ENCODE data around the gene OSBP2. TPM values are rescaled to one million over a fixed set of nuclear protein-coding genes. Genes with fewer than 3 reads are reported as not detected.

OSBP2 gene
- total and polyA plus RNA-seq, 4 donors: 1.1 to 12.3 (median 2.6) TPM

DNA sequence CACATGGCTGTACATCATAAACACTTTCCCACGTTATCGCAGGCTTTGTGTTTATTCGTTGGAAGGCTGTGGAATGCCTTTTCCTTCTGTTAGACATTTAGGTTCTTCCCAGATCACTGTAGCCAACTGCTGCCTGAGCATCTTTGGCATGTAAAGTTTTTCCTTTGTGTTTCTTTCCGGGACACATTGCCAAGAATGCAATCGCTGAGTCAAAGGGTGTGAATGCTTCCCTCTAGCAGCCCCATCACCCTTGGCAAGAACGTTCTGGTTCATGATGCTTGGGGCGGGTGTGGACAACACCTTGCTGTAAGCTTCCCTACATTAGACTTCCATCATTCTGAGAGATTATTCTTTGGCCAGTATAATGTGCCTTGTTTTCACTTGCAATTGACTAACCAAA, 136.2 kb downstream of the OSBP2 start:
- Histone ChIP-seq H3K9ac (ENCODE audit: insufficient read depth in 1 of 2, low read length in 2 of 2) (no peak overlapping the region), H3K36me3 (ENCODE audit: control insufficient read depth in 4 of 4, insufficient read depth in 4 of 4, low read length in 4 of 4) (no peaks in the 10 kb centered on the region), H3K9me3 (ENCODE audit: control insufficient read depth in 4 of 4, insufficient read depth in 3 of 4, low read length in 3 of 4) (no peaks in the 10 kb centered on the region), H3K4me1 (ENCODE audit: control insufficient read depth in 5 of 5, insufficient read depth in 5 of 5, low read length in 5 of 5) (peaks cover 0 to 21% (median 10%) of the 10 kb centered on the region in 5 donors), H3K27me3 (ENCODE audit: control insufficient read depth in 3 of 3, insufficient read depth in 3 of 3, low read length in 2 of 3) (no peaks in the 10 kb centered on the region), H3K4me3 (no peak overlapping the region), H3K27ac (ENCODE audit: low read depth in 1 of 2, low read length in 1 of 2) (no peak overlapping the region)
- ATAC-seq (ENCODE audit: insufficient read depth, low FRiP score): no peak
- DNase-seq: peak; percentile 88 to 96 (median 94)
- 46 to 68% methylated on average over 7 of the region's 7 CpGs for whole genome bisulfite sequencing, 2 donors
- TF ChIP-seq, protein P1, sequence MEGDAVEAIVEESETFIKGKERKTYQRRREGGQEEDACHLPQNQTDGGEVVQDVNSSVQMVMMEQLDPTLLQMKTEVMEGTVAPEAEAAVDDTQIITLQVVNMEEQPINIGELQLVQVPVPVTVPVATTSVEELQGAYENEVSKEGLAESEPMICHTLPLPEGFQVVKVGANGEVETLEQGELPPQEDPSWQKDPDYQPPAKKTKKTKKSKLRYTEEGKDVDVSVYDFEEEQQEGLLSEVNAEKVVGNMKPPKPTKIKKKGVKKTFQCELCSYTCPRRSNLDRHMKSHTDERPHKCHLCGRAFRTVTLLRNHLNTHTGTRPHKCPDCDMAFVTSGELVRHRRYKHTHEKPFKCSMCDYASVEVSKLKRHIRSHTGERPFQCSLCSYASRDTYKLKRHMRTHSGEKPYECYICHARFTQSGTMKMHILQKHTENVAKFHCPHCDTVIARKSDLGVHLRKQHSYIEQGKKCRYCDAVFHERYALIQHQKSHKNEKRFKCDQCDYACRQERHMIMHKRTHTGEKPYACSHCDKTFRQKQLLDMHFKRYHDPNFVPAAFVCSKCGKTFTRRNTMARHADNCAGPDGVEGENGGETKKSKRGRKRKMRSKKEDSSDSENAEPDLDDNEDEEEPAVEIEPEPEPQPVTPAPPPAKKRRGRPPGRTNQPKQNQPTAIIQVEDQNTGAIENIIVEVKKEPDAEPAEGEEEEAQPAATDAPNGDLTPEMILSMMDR (IDR thresholded peaks at IDR 0.05; ENCODE audit: control extremely low read depth, extremely low read depth): no peak

DNA sequence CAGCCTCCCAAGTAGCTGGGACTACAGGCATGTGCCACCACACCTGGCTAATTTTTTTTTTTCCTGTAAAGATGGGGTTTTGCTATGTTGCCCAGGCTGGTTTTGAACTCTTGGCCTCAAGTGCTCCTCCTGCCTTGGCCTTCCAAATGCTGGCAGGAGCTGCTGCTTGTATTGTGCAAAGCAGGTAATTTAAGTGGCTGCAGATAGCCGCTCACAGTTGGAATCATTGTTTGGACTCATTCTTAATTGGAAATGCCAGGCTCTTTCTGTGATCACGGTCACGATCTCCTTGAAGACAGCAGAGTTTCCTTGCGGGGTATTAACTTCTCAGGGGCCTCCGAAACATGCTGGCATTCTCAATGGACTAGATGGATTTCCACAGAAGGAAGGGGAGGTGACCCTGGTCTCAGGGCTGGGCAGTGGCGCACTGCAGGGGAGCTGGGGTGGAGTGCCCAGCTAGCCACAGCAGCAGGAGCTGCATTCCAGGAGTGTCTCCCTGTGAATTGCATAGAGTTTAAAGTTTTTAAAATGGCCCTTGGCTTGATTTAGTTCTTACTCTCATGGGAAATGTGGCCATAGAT, 137.8 kb downstream of the OSBP2 start:
- TF ChIP-seq, protein P1 (IDR thresholded peaks at IDR 0.05; ENCODE audit: control extremely low read depth, extremely low read depth): no peak
- Histone ChIP-seq H3K4me3 (no peak overlapping the region), H3K36me3 (ENCODE audit: control insufficient read depth in 4 of 4, insufficient read depth in 4 of 4, low read length in 4 of 4) (no peaks in the 10 kb centered on the region), H3K27me3 (ENCODE audit: control insufficient read depth in 3 of 3, insufficient read depth in 3 of 3, low read length in 2 of 3) (no peaks in the 10 kb centered on the region), H3K9me3 (ENCODE audit: control insufficient read depth in 4 of 4, insufficient read depth in 3 of 4, low read length in 3 of 4) (peaks cover 0 to 1% (median 0%) of the 10 kb centered on the region in 4 donors), H3K9ac (ENCODE audit: insufficient read depth in 1 of 2, low read length in 2 of 2) (no peak overlapping the region), H3K4me1 (ENCODE audit: control insufficient read depth in 5 of 5, insufficient read depth in 5 of 5, low read length in 5 of 5) (peaks cover 0 to 21% (median 10%) of the 10 kb centered on the region in 5 donors), H3K27ac (ENCODE audit: low read depth in 1 of 2, low read length in 1 of 2) (no peak overlapping the region)
- 94% methylated on average over 6 of the region's 6 CpGs for WGBS, 2 donors
- ATAC-seq (ENCODE audit: insufficient read depth, low FRiP score) (no peak), DNase-seq (no peak)

DNA sequence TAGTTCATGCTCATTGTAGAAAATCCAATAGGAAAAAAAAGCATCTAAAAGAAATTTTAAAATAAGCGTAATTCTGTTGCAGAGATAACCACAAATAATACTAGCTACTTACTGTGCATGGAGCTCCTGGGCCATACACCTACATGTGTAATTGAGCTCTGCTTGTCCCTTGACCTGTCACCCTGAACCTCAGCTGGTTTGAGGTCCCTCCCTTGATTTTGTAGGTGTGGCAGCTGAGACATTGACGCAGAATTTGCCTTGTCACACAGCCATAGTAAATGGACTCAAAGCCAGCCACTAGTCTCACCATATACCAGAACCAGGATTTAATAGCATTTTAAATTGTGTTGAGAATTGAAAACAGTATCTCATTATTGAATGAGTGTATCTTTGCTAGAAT, 138.6 kb downstream of the OSBP2 start:
- Histone ChIP-seq H3K9me3 (ENCODE audit: control insufficient read depth in 4 of 4, insufficient read depth in 3 of 4, low read length in 3 of 4) (peaks cover 0 to 4% (median 0%) of the 10 kb centered on the region in 4 donors), H3K27ac (ENCODE audit: low read depth in 1 of 2, low read length in 1 of 2) (no peak overlapping the region), H3K4me3 (no peak overlapping the region), H3K36me3 (ENCODE audit: control insufficient read depth in 4 of 4, insufficient read depth in 4 of 4, low read length in 4 of 4) (no peaks in the 10 kb centered on the region), H3K27me3 (ENCODE audit: control insufficient read depth in 3 of 3, insufficient read depth in 3 of 3, low read length in 2 of 3) (no peaks in the 10 kb centered on the region), H3K9ac (ENCODE audit: insufficient read depth in 1 of 2, low read length in 2 of 2) (no peak overlapping the region), H3K4me1 (ENCODE audit: control insufficient read depth in 5 of 5, insufficient read depth in 5 of 5, low read length in 5 of 5) (peaks cover 0 to 21% (median 10%) of the 10 kb centered on the region in 5 donors)
- 93 to 94% methylated on average over 2 of the region's 2 CpGs for WGBS, 2 donors
- DNase-seq (no peak), ATAC-seq (ENCODE audit: insufficient read depth, low FRiP score) (no peak)
- TF ChIP-seq, protein P1 (IDR thresholded peaks at IDR 0.05; ENCODE audit: control extremely low read depth, extremely low read depth): no peak

DNA sequence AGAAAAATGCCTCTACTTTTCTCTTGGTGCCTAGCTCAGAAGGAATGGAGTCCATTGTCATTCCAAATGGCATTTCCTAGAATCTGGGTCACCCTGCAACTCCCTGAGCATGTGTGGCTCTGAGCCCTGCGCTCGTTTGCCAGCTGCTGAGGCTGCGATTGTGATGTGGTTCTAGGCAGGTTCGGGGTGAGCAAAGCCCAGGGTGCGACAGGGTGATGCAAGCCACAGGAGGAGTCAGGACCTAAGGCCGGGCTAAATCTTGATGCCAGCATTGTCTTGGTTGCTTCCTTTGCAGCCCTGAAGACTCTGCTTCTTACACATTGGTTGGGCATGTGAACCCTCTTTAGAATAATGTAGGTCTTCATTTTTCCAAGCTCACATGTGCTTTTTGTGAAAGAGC, 142.9 kb downstream of the OSBP2 start:
- Histone ChIP-seq H3K4me1 (ENCODE audit: control insufficient read depth in 5 of 5, insufficient read depth in 5 of 5, low read length in 5 of 5) (no peaks in the 10 kb centered on the region), H3K36me3 (ENCODE audit: control insufficient read depth in 4 of 4, insufficient read depth in 4 of 4, low read length in 4 of 4) (no peaks in the 10 kb centered on the region), H3K27ac (ENCODE audit: low read depth in 1 of 2, low read length in 1 of 2) (no peak overlapping the region), H3K9ac (ENCODE audit: insufficient read depth in 1 of 2, low read length in 2 of 2) (no peak overlapping the region), H3K9me3 (ENCODE audit: control insufficient read depth in 4 of 4, insufficient read depth in 3 of 4, low read length in 3 of 4) (peaks cover 0 to 4% (median 0%) of the 10 kb centered on the region in 4 donors), H3K27me3 (ENCODE audit: control insufficient read depth in 3 of 3, insufficient read depth in 3 of 3, low read length in 2 of 3) (no peaks in the 10 kb centered on the region), H3K4me3 (no peak overlapping the region)
- ATAC-seq (ENCODE audit: insufficient read depth, low FRiP score): no peak
- WGBS, 2 donors: 67 to 70% methylated on average over 6 of the region's 6 CpGs
- no peak for DNase-seq
- TF ChIP-seq, protein P1 (IDR thresholded peaks at IDR 0.05; ENCODE audit: control extremely low read depth, extremely low read depth): no peak

Data from lung (tissue), 12 donors.